ENCODE measurements around the gene LBX2. TPM values are rescaled to one million over a fixed set of nuclear protein-coding genes. Genes with fewer than 3 reads are reported as not detected.

Gene LBX2
- total and polyA plus RNA-seq, 9 of the 15 experiments (the other 6 are each of a cell fraction or from before 2014, with no cell fraction given), result 0.39 to 6.2 (median 1.8) TPM; not detected in 1

- Histone ChIP-seq H3K27me3 (ENCODE audit: control insufficient read depth in 2 of 2, insufficient read depth in 2 of 2, low read length in 2 of 2) (no peaks in the 10 kb centered on the region), H3K4me3 (no peak overlapping the region), H3K4me2 (ENCODE audit: insufficient read depth, low read length) (no peak overlapping the region), H3K9ac (ENCODE audit: insufficient read depth in 1 of 2, low read depth in 2 of 2, low read length in 2 of 2) (no peak overlapping the region), H3K9me3 (replicated peaks; ENCODE audit: control insufficient read depth, insufficient read depth, low read depth, low read length) (no peaks in the 10 kb centered on the region), H4K20me1 (replicated peaks; ENCODE audit: control insufficient read depth, insufficient read depth, low read length) (no peaks in the 10 kb centered on the region), H3K27ac (ENCODE audit: extremely low read depth, low read depth, low read length) (no peak overlapping the region), H3K4me1 (replicated peaks in 1 of 2; ENCODE audit: control insufficient read depth in 2 of 2, insufficient read depth in 2 of 2, low read length in 2 of 2) (peaks cover 11 to 32% of the 10 kb centered on the region in 2 experiments; a peak in 4 of 5 replicates), H3K79me2 (ENCODE audit: control insufficient read depth, insufficient read depth, low read length) (no peaks in the 10 kb centered on the region), H3K36me3 (ENCODE audit: control insufficient read depth, insufficient read depth, low read length) (peaks cover 23% of the 10 kb centered on the region; the same call in 2 of the 3 replicates), H2AFZ (ENCODE audit: low read depth, low read length) (no peak overlapping the region), H3K9me1 (ENCODE audit: control insufficient read depth, insufficient read depth, low read length) (no peaks in the 10 kb centered on the region)
- in situ Hi-C loops (cut with MboI), result no loop called here
- WGBS (ENCODE audit: insufficient coverage, low coverage, missing lambda C conversion rate), result 87% methylated on average over 18 of the region's 19 CpGs
- ATAC-seq, result no peak
- no peak for DNase-seq (ENCODE audit: extremely low read depth in 1 of 4, low spot score in 3 of 4)
- no peak for FAIRE-seq
- no TSS peak for BruUV-seq (replicated peaks)
- ChIA-PET CTCF (ENCODE audit: low intra/inter-chr PET ratio) (no interaction called here), POLR2A (interaction anchor here (1.0 kb wide), 1 partner anchor 25 kb away, joined by 3 read pairs; no protein-coding TSS in a partner anchor)
- intact Hi-C loops (cut with micrococcal nuclease), result no loop called here
- TF ChIP-seq NFIC (IDR thresholded peaks at IDR 0.05) (peak; percentile 99), ZNF134 (CRISPR knock-in tag; conservative IDR thresholded peaks at IDR 0.05) (no peak), TCF7L2 (IDR thresholded peaks at IDR 0.05; ENCODE audit: low read depth, low read length) (no peak), RAD21 (CRISPR knock-in tag; conservative IDR thresholded peaks at IDR 0.05 in 1 of 2, IDR thresholded peaks at IDR 0.05 in 1 of 2) (peak in 1 of 2 experiments; percentile 7; a peak in 1 of 4 replicates), ZNF830 (CRISPR knock-in tag; IDR thresholded peaks at IDR 0.05) (no peak), MXD1 (CRISPR knock-in tag; IDR thresholded peaks at IDR 0.05; ENCODE audit: borderline replicate concordance, poor library complexity, severe bottlenecking) (no peak), CTCF (IDR thresholded peaks at IDR 0.05 in 2 of 3, conservative IDR thresholded peaks at IDR 0.05 in 1 of 3; ENCODE audit: insufficient read depth in 2 of 3, low read depth in 1 of 3, low read length in 3 of 3) (no peak), SLC30A9 (CRISPR knock-in tag; IDR thresholded peaks at IDR 0.05) (no peak), ZBTB40 (IDR thresholded peaks at IDR 0.05) (no peak), ZBTB40 (CRISPR knock-in tag; IDR thresholded peaks at IDR 0.05) (no peak)
These were observed 2.2 kb downstream of the LBX2 start for GRCh38 chr2:74496997-74497776.

Measured in K562 (cell line).